ENCODE measurements around the gene KDM1A.
A peak's percentile ranks its signal among the peaks of the same experiment; 100 is the strongest.
"Not testable (repeated sequence)": the region's sequence is repeated elsewhere in the genome, so short reads cannot be mapped to it uniquely, and the experiment has no call there.

KDM1A gene

DNA sequence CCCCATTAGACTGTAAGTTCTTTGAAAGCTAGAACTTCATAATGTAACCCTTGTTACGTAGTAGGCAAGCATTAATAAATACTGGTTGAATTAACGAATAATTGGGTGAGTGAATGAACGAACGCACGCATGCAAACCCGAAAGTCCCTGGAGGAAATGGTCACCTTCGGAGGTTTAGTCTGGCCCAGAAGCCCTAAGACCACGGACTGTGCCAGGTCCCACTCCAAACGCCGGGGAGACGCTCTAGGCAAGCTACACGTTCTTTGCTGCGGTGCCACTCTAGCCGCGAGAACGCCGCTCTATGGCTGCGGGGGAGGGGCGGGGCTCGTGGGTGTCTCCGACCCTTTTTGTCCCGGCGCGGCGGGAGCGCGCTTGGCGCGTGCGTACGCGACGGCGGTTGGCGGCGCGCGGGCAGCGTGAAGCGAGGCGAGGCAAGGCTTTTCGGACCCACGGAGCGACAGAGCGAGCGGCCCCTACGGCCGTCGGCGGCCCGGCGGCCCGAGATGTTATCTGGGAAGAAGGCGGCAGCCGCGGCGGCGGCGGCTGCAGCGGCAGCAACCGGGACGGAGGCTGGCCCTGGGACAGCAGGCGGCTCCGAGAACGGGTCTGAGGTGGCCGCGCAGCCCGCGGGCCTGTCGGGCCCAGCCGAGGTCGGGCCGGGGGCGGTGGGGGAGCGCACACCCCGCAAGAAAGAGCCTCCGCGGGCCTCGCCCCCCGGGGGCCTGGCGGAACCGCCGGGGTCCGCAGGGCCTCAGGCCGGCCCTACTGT is at the start of gene KDM1A:
KDM1A (plus strand) TSS at position 375 of the 769 bp plus-strand sequence; CDS start at position 504, 129 bp downstream.
- DNase-seq (ENCODE audit: low read depth) = peak; percentile 95

DNA sequence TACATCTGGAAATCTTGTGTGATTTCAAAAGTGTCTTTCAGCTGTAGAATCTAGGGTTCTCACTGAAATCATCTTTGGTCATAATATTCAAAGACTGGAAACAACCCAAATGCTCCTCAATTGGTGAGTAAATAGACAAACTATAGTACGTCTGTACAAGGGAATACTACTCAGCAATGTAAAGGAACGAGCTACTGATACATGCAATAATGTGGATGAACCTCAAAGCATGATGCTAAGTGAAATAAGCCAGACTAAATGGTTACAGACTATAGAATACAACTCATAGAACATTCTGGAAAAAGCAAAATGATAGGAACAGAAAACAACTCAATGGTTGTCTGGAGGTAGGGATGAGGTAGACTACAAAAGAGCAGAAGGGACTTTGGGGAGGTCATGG is 49.2 kb upstream of the KDM1A start:
- DNase-seq (ENCODE audit: low read depth) = no peak

DNA sequence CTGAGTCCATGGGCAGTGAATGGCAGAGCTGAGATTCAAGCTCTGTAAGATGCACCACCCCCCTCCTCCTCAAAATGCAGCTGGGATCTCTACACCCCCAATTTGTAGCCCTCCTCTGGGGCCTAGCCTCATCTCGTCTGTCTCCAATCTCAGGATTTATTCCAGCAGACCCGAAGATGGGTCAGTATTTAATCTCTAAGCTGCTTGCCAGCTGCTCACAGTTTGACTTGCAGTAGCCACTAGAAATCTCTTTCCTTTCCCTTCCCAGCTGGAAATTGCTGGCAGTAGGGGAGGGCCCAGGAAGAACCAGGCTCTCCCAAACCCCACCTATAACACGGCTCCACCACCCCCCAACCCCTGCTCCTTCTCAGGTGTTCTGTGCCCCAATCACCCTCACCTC is 48.1 kb upstream of the KDM1A start:
- no peak for DNase-seq (ENCODE audit: low read depth)

DNA sequence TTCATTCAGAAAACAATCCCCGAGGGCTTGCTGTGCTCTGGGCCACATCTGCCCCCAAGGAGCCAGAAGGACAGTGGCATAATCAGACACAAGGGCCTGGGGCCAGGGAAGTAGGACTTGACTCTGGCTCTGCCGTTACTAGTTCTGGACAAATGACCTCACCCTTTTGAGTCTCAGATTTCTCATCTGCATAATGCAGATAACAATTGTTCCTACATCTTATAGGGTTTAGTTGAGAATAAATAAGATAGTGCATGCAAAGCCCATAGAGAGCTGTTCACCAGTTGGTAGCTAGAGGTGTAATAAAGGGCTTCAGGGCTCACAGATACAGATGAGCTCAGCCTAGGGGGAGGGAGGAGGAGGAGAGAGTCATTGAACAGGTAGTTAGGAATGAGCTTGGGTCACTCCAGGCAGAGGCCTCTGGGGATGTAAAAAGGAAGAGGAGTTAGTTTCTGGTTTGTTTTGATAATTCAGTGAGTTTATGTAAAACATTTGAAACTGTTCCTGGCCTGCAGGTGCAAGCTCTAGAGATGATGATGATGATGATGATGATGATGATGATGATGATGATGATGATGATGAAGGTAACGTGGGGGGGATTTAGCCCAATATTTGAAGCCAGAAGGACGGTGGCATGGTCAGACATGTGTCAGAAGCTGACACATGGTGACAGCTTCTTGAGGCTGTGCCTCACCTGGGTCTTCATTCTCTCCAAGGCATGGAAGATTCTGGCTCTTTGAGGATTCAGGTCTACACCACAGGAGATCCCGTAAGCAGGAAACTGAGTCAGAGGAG is 47.5 kb upstream of the KDM1A start:
- no peak for DNase-seq (ENCODE audit: low read depth)

DNA sequence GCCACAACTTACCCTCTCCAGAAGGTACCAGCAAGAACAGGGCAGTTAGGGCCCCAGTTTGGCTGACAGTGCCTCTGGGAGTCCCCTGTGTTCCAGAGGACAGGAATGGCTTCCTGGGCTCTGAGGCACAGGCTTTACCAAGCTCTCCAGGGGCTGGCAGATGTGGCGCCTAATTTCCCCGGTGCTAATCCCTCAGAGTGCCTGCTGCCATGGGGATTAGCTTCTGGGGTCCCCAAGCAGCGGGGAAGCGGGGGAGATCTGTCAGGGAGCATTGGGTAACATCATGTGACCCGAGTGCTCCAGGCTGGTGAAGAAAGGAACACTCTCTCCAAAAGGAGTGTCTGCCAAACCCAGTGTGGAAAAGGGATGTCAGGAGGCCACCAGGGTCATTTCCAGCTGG is 46.5 kb upstream of the KDM1A start, which contains the start of gene LACTBL1:
LACTBL1 (minus strand) TSS at position 107 of the 400 bp plus-strand sequence. CDS start 550 bp downstream, outside the sequence.
- DNase-seq (ENCODE audit: low read depth) = no peak

DNA sequence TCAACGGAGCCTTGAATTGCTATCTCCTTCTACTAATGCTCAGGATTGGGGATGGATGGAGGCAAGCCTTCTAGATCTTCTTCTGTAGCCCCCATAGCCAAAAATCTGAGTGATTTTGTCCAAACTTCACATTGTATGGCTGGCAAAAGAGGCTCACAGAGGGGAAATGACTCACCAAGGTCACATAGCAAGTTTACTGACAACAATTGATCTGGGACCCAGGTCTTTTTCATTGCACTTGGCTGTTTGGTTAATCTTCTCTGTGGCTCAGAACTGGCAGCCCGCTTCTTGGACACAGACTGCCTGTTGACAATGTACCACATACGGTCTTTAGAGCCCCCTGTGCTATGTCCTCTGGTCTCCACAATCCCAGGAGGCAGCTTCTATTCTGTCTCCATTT is 43.6 kb upstream of the KDM1A start:
- no peak for DNase-seq (ENCODE audit: low read depth)

DNA sequence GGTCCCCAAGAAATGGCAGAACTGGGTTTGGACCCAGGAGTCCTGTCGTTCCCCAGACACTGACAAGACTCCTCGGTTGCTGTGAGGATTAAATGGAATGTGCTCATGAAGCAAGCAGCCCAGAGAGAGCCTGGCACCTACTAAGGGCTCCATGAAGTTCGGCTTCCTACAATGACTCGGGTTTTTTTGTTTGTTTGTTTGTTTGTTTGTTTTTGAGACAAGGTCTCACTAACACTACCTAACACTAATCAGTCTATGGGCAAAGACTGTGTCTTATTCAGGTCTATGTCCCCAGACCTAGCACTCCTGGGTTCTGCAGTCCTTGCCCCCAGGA is 43.2 kb upstream of the KDM1A start:
- no peak for DNase-seq (ENCODE audit: low read depth)

DNA sequence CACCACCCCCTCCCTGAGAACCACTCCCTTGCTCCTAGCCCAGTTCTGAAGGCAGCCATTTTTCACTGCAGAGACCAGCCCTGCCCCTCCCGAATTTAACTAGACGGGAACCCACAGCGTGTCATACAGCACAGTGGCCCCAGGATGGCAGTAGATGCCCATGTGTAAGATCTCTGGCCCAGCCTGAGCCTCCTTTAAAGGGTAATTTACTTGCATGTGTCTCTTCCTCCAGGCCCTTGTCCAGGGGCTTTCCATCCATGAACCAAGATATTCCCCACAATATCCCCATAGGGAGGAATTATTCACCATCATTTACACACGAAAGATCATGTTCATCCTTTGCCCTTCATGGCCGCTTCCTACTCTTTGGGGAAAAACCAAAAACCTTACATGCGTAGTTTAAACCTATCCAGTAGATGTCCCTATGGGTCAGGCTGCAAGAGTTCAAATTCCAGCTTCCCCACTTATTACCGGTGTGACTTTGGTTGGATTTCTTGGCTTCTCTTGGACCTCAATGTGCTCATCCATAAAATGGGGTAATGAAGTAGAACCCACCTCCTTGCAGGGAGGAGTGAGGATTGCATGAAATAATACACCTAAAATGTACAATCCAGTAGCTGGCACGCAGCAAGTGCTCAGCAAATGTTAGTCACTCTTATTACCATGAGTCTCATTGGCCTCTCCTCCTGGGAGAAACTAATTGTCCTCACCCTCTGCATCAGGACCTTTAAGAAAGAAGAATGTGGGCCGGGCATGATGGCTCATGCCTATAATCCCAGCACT is 42.6 kb upstream of the KDM1A start:
- DNase-seq (ENCODE audit: low read depth) = peak; percentile 12

DNA sequence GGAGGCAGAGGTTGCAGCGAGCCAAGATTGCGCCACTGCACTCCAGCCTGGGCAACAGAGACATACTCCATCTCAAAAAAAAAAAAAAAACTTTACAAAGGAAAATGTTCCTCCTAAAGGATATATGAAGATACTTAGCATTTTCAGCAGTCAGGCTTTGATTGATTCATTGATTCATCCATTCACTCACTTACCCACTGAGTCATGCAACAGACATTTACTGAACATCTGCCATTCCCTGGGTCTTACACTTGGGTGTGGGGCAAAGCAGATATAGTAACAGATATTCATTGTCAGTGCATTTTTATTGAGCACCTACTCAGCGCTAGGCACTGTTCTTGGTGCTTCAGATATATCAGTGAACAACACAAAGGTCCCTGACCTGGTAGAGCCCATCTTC is 41.0 kb upstream of the KDM1A start:
- DNase-seq (ENCODE audit: low read depth) = no peak

DNA sequence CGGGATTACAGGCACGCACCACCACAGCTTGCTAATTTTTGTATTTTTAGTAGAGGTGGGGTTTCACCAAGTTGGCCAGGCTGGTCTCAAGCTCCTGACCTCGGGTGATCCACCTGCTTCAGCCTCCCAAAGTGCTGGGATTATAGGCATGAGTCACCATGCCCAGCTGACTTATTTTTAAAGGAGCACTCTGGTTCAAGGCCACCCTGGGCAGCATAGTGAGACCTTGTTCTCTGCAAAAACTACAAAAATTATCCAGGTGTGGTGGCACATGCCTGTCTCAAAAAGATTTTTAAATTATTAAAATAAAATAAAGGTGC is 38.8 kb upstream of the KDM1A start:
- DNase-seq (ENCODE audit: low read depth) = not testable (repeated sequence)

DNA sequence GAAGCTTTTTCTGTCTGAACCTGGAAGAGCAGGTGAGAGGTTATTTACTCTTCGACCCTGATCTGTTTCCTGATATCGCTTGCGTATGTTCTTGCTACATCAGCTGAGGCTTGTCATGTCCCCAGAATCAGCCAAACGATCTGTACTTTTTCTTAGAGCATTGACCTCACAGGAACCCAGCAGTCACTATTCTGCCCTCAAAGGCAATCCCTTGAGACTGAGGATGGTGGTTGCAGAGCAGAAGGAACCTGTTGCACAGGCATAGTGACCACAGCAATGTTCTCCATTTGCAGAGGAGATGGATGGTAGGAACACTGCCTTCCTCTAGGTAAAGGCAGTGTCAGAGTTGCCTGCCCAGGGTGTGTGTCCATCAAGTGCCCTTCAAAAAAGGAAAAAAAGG is 35.3 kb upstream of the KDM1A start:
- DNase-seq (ENCODE audit: low read depth) = no peak

DNA sequence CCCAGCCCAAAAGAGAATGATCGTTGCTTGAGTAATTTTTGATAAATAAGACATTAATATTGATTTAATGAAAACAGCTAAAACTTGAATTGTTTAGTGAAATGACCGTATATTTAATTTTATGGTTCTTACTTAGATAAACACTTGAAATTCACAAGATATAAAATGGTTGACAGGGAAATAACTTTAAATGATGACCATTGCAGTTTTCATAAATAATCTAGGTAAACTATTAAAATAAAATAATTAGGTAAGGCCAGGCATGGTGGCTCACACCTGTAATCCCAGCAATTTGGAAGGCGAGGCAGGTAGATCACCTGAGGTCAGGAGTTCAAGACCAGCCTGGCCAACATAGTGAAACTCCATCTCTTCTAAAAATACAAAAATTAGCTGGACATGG is 26.9 kb upstream of the KDM1A start:
- DNase-seq (ENCODE audit: low read depth) = not testable (repeated sequence)

DNA sequence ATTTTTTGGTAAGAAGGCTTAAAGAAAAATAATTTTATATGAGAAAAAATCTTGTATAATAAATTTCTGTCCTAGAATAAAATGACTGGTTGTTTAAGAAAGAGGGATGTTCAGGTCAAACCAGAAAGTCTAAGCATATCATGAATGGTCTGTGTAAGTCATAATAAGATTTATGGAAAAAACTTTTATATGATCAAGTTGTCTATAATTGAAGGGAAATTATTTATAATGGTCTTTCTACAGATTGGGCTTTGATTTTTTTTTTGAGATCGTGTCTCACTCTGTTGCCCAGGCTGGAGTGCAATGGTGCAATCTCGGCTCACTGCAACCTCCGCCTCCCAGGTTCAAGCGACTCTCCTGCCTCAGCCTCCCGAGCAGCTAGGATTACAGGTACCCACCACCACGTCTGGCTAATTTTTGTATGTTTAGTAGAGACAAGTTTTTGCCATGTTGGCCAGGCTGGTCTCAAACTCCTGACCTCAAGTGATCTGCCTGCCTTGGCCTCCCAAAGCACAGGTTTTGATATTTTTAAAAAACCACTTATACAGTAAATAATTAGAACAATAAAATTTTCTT is 26.0 kb upstream of the KDM1A start:
- not testable (repeated sequence) for DNase-seq (ENCODE audit: low read depth)

DNA sequence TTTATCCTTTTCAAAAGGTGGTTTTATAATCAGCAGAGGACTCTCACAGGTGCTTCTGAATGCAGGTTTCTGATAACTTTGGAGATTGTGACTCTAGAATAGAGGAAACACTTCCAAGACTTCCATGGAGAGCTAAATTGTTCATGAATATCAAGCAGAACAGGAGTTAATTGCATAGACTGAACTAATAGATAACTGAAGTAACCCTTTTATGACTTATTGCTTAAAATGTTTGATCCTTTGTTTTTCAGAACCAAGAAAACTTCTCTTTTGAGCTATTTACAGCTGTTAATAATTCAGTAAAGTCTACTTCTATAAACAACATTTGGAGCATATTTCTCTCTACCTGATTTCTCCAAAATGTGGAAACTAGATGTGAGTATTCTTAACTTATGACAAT is 23.5 kb upstream of the KDM1A start:
- no peak for DNase-seq (ENCODE audit: low read depth)

DNA sequence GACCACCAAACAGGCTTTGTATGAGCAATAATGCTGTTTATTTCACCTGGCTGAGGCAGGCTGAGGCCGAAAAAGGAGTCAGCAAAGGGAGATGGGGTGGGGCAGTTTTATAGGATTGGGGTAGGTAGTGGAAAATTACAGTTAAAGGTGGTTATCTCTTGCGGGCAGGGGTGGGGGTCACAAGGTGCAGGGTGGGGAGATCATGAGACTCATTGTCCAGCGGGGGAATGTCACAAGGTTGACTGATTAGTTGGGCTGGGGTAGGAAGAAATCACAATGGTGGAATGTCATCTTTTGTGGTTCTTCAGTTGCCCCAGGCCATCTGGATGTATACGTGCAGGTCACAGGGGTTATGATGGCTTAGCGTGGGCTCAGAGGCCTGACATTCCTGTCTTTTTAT is 21.7 kb upstream of the KDM1A start:
- not testable (repeated sequence) for DNase-seq (ENCODE audit: low read depth)

DNA sequence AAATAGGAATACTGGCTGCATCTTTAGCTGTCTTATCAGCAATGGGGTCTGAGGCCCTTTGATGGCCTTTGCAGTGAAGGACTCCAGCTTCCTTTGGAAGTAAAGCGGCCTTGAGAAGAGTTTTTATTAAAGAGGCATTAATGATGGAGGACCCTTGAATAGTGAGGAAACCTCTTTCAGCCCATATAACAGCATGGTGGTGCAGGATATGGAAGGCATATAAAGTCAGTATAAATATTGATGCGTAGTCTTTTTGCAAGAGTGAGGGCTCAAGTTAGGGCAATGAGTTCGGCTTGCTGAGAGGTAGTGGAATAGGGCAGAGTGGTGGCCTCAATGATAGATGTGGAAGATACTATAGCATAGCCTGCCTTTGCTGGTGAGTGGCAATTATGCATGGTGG is 19.1 kb upstream of the KDM1A start:
- DNase-seq (ENCODE audit: low read depth) = not testable (repeated sequence)

DNA sequence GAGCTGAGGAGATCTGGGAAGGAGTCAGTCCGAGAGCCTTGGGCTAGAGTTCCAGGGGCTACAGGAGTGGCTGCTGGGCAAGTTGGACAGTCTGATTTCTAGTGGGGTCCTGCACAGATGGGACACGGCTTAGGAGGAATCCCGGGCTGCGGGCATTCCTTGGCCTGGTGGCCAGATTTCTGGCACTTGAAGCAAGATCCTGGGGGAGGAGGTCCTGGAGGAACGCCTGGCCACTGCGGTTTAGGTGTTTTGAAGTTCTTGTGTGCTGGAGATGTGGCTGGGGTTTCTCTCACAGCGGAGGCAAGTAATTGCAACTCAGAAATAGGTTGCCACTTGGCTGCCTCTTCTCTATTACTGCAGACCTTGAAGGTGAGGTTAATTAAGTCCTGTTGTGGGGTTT is 17.1 kb upstream of the KDM1A start:
- DNase-seq (ENCODE audit: low read depth) = not testable (repeated sequence)

DNA sequence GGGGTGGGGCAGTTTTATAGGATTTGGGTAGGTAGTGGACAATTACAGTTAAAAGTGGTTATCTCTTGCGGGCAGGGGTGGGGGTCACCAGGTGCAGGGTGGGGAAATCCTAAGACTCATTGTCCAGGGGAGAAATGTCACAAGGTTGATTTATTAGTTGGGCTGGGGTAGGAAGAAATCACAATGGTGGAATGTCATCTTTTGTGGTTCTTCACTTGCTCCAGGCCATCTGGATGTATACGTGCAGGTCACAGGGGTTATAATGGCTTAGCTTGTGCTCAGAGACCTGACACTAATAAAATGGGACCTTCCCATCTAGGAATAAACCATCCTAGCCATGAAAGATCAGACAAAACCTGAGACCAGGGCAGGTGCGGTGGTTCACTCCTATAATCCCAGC is 15.2 kb upstream of the KDM1A start:
- no peak for DNase-seq (ENCODE audit: low read depth)

DNA sequence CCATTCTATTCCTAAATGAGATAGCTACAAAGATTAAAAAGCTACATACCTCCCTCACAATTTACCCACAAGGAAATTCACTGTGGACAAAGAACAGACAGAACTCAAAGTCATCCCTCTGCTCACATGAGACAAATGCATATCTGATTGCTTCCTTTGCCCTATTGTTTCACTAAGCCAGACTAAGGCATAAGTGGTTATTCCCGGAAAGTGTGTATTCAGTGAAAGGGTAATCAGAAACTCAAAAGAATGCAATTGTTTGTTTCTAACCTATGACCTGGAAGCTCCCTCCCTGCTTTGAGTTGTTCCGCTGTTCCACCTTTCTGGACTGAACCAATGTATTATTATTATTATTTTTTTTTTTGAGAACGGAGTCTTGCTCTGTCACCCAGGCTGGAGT is 14.5 kb upstream of the KDM1A start:
- DNase-seq (ENCODE audit: low read depth) = not testable (repeated sequence)

DNA sequence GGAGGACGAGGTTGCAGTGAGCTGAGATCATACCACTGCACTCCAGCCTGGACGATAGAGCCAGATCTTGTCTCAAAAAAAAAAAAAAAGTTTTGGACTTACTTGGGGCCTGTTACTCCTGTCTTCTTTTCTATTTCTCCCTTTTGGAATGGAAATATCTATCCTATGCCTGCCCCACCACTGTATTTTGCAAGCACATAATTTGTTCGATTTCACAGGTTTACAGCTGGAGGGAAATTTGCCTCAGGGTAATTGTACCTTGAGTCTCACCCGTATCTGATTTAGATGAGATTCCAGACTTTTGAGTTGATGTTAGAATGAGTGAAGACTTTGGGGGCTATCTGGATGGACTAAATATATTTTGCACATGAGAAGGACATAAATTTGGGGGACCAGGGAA is 12.2 kb upstream of the KDM1A start:
- DNase-seq (ENCODE audit: low read depth) = no peak

DNA sequence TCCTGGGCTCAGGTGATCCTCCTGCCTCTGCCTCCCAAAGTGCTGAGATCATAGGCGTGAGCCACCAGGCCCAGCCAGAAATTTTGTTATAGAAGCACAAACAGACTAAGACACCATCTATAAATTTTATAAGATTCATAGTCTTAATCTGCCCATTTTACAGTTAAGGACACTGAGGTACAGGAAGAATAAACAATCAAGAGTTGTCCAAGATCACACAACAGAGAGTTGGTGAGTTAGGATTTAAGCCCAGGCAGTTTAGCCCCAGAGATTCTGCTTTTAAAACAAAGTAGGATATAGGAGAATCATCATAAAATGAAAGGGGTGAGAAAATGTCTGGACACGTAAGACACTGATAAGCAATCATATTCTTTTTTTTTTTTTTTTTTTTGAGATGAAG is 10.4 kb upstream of the KDM1A start:
- DNase-seq (ENCODE audit: low read depth) = no peak

DNA sequence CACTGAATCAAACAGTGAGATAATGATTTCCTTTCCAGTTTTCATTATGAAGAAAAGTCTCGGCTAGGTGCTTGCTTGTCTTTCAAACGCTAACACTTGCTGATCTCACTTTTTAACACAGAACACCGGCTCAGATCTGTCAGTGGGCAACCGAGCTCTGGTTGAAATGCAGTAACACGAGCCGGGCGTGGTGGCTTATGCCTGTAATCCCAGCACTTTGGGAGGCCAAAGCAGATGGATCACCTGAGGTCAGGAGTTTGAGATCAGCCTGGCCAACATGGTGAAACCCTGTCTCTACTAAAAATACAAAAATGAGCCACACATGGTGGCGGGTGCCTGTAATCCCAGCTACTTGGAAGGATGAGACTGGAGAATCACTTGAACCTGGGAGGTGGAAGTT is 9.2 kb upstream of the KDM1A start:
- DNase-seq (ENCODE audit: low read depth) = not testable (repeated sequence)

All from stimulated activated CD8-positive, alpha-beta memory T cell treated with anti-CD3 and anti-CD28 coated beads, Interleukin-4, amount 100 ng/mL, for 24 hours (primary cell).